NCI-H774 (cell line): ENCODE data around the gene AMPD2.

Experiments used
- DNase-seq: peaks from one replicate; lab custom pipeline; 2025; lab: John Stamatoyannopoulos, UW

AMPD2 gene

GRCh38 chr1:109619576-109620400 lies at the start of gene AMPD2, which contains the start of gene GNAT2:
Gene AMPD2, plus strand, starts transcription at chr1:109619837. Its CDS starts 1,339 bp downstream, at chr1:109621176.
Gene GNAT2, minus strand, starts transcription at chr1:109619616. Its CDS starts 6,746 bp downstream, at chr1:109612870.
- peak; percentile 57 for DNase-seq

DNA sequence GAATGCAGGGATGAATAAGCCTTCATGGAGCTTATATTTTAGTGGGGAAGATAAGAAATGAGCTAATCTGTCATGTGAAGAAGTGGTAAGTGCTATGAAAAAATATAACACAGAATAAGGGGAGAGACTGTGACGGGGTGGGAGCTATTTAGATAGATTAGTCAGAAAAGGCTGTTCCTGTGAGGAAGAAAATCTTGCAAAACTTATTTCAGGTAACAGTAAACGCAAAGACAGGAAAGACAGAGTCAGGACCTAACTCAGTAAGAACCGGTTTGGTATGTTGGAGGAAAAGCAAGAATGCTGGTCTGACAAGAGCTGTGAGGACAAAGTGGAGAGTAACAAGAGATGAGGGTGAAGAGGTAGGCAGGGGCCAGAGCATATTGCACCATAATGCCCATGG lies 49.2 kb upstream of the AMPD2 start:
- DNase-seq, result no peak

- no peak for DNase-seq
These were observed 45.9 kb upstream of the AMPD2 start for GRCh38 chr1:109573785-109574184.

GRCh38 chr1:109578947-109579443 lies 40.6 kb upstream of the AMPD2 start:
- no peak for DNase-seq

GRCh38 chr1:109579491-109579890 lies 40.1 kb upstream of the AMPD2 start:
- no peak for DNase-seq

- DNase-seq, result no peak
These were observed 37.6 kb upstream of the AMPD2 start for GRCh38 chr1:109582021-109582420.

GRCh38 chr1:109584766-109585165 lies 34.9 kb upstream of the AMPD2 start:
- DNase-seq, result no peak

DNA sequence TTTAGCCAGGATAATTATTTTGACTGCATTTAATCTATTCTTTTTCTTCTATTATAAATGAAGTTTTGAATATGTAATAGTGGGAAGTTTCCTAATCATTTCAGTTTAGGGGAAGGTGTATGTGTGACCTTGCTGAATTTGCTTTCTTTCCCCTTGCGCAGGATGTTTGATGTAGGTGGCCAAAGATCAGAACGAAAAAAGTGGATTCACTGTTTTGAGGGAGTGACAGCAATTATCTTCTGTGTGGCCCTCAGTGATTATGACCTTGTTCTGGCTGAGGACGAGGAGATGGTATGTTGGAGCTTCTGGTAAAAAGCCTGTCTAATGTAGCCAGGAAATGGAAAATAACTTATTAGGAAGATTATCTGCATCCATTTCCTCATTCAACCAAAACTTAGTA lies 33.6 kb upstream of the AMPD2 start:
- no peak for DNase-seq

GRCh38 chr1:109589177-109589576 lies 30.5 kb upstream of the AMPD2 start:
- DNase-seq, result no peak

DNA sequence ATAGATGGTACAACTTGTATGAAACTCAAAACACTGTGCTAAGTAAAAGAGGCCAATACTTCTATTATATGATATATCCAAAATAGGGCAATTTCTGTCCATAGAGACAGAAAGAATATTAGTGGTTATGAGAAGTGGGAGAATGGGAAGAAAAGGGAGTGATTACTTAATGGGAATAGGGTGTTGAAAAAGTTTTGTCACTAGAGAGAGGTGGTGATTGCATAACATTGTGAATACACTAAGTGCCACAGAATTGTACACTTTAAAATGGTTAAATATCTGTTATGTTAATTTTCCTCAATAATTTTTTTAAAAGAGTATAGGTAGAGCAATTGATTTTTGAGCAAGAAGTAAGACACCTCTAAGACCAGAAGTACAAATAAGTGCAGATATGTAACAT lies 30.0 kb upstream of the AMPD2 start:
- DNase-seq, result no peak

DNA sequence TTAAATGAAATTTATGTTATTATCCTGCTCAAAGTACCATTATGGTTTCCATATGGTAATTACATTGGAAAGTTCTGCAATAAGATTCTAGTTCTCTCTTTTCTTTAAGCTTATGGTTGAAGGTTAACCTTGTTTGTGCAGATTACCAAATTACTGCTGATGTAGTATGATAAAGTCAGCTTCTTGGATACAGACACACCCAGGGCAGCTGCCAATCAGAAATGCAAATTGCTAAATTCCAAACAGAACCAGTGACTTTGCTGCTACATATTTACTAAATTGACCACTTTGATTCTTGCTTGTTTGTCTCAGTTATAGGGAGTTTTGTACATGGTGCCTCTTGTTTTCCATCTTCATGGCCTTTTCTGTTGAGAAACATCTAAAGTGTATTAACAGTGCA lies 26.7 kb upstream of the AMPD2 start:
- no peak for DNase-seq

DNA sequence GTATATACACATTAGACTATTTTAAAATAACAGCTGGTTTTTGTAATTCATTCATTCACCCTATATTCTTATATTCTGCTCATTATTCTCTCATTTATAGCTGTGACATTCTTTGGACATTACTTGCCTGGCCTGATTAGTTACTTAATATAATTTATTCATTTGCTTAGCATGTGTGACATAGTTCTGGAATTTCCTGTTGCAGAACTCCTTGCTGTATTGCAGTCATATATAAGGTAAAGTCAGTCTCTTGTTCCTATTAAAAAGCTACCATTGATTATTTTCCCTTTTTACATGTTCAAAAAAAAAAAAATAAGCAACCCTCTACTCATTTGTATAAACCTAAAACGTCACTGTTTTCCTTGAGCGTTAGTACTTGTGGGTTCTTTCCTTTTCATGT lies 24.1 kb upstream of the AMPD2 start:
- no peak for DNase-seq

DNA sequence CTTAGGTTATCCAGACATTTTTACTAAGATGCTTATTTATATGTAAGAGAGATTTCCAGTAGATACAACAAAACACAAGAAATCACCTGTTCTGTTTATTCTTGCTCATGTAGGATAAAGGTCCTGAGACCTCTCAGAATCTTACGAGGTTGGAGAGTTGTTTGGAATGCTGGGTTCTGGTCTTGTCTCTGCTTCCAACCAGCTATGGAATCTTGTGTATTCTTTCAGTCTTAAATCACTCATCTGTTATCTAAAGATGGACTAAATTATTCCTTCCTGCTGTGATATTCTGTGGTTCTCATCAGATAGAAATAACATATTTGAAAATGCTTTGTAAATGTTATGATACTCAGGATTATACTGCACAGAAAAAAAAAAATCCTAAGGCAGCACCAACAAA lies 21.5 kb upstream of the AMPD2 start:
- no peak for DNase-seq

DNA sequence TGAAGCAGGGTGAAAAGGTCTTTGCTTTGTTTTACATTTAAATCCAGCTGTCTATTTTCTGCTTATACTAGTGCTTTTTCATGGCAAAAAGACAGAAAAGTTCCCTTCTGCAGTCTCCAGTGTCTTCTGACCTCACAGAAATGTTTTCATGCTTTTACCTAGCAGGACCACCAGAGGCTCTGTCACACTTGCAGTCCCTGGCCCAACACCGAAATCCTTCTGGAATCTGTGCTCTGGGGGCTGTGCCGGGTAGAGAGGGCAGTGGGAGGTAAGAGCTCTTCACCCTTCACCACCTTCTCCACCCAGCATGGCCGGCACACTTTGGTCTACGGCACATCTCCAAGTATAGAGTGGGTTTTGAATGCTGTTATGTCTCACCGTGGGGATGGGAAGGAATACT lies 21.0 kb upstream of the AMPD2 start:
- DNase-seq, result no peak

- DNase-seq, result no peak
These were observed 16.4 kb upstream of the AMPD2 start for GRCh38 chr1:109603229-109603628.

DNA sequence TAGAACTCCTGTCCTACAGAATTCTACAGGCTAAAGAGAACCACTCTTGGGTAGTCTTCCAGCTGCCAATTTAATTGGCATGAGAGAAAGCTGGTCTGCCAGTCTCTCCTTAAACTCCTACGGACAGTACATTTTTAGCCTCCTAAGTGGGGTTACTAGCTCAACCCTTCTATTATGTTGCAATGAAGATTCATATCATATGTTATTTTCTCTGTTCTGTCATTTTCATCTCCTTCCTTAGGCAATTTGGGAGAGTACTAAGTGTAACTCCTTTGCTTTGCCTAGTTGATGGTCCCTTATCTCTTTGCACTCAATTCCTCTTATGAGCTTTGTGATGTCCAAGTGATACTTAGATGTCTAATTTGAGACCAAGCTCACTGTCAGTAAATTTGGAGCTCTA lies 14.3 kb upstream of the AMPD2 start:
- no peak for DNase-seq

DNA sequence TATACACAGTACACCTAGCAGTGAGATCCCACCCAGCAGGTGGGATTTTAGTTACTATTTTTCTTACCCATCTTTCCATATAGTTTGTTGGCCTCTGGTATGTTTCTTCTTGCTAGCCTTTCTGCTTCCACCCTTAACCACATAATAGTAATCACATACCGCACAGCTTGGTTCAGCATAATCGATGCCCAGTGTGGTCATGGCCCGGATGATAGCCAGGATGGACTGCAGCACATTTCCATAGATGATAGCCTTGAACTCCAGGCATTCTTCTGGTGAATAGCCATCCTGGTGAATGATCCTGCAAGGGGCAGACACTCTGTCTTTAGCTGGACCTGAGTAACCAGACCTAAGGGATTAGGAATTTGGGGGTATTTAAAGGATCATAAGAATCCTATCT lies 9.8 kb upstream of the AMPD2 start:
- DNase-seq, result no peak

- no peak for DNase-seq
These were observed 8.9 kb upstream of the AMPD2 start for GRCh38 chr1:109610609-109611307.

DNA sequence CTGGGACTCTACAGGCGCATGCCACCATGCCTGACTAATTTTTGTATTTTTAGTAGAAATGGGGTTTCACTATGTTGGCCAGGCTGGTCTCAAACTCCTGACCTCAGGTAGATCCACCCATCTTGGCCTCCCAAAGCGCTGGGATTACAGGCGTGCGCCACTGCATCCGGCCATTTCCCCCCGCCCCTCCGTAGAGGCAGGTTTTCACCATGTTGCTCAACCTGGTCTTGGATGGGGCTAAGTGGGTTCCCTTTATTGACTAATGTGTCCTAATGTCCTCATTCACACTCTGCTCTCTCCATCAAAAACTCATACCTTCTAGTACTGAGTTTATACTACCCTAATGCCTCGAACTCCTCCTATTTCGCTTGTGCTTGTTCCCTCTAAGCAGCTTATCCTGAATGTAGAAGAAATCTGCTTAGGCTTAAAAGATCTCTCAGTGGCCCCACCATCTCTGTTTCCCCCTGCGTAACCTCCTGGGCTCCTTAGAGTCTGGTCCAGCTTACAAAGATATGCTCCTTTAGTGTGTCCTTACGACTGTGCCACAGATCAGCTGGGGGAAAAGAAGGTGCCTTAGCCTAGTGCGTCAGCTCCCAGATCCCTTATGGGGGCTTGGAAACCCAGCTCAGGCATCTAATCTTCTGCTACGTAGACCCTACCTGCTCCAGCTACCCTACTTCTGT lies 8.2 kb upstream of the AMPD2 start:
- DNase-seq, result no peak

DNA sequence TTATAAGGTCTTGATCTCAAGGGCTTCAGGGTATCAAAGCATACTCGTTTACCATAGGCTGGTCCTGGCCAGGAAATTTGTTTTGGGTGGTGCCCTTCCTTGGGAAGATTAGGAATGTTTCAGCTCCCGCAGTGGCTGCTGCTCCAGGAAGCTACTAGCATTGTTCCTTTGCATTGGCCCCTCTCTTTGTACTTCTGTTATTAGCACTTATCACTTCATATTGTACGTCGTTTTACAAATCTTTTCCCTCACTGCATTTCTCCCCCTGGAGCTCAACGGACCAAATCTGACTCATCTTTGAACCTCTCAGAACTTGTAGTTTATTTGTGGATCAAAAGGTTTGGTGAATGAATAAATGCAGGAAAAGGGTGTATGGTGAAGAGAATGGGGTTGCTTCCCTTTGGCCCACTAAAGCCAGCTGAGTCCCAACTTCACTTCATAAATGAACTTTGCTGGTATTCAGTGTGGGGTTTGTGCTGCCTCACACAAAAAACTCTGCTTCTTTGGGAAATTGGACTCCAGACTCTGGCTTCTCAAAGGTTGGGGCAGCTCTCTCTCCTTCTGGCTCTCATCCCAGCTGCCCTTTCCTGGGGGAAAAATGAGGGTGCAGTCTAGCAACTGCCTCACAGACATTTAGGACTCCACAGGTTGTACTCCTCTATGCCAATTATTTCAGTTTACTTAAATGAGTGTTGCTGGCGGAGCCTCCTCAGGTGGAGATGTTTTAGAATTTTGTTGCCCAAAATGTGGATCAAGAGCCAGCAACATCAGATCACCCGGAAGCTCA lies 6.1 kb upstream of the AMPD2 start:
- no peak for DNase-seq

- no peak for DNase-seq
These were observed 3.8 kb upstream of the AMPD2 start for GRCh38 chr1:109615879-109616278.

DNA sequence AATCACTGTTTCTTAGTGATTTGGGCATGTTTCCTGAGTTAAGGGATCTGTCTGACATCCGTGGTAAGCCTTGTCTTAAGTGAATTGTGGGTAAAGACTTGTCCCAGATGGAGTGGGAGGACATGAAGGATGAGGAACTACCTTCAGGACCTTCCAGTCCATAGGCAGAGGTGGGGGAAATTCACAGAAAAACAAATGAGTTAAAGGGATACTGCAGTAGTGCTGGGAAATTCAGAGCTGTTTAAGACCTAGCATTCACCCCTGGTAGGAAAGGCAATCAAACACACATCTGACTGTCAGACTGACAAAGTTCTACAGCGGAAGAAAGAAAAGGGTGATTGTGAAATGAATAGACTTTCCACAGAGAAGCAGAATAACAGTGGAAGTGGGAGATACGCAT lies 3.2 kb upstream of the AMPD2 start:
- no peak for DNase-seq
